ENCODE results near the gene SRPK3. TPM values are rescaled to one million over a fixed set of nuclear protein-coding genes. Genes with fewer than 3 reads are reported as not detected.

SRPK3 gene
- polyA plus RNA-seq, 1 donor from 2014 or later = not detected

GRCh38 chrX:153738056-153738605 lies 42.7 kb upstream of the SRPK3 start:
- Histone ChIP-seq H3K4me3 (ENCODE audit: low read length) (no peak overlapping the region), H3K9me2 (ENCODE audit: insufficient read depth, low read length) (no peaks in the 10 kb centered on the region), H3K79me2 (replicated peaks; ENCODE audit: insufficient read depth, low read length) (no peaks in the 10 kb centered on the region), H3K9ac (ENCODE audit: low read length) (no peak overlapping the region), H3K36me3 (ENCODE audit: insufficient read depth, low read length) (no peaks in the 10 kb centered on the region), H3K9me3 (ENCODE audit: low read length) (no peaks in the 10 kb centered on the region), H3F3A (ENCODE audit: insufficient read depth, low read length, poor library complexity, severe bottlenecking) (no peaks in the 10 kb centered on the region), H2AFZ (ENCODE audit: low read depth, low read length) (no peak overlapping the region), H3K27me3 (ENCODE audit: insufficient read depth, low read depth, low read length) (no peaks in the 10 kb centered on the region), H3K4me2 (ENCODE audit: low read length) (no peak overlapping the region), H4K20me1 (ENCODE audit: insufficient read depth) (no peaks in the 10 kb centered on the region), H3K27ac (ENCODE audit: low read length) (no peak overlapping the region)
- TF ChIP-seq EZH2 (IDR thresholded peaks at IDR 0.05; ENCODE audit: borderline replicate concordance, insufficient read depth, low read length, poor library complexity, severe bottlenecking) = no peak
- TF ChIP-seq SMC3 (conservative IDR thresholded peaks at IDR 0.05; ENCODE audit: poor library complexity) = no peak
- TF ChIP-seq RAD21 (conservative IDR thresholded peaks at IDR 0.05) = no peak
- no peak for TF ChIP-seq EP300 (conservative IDR thresholded peaks at IDR 0.05; ENCODE audit: poor library complexity, severe bottlenecking)
- no peak for TF ChIP-seq CTCF (IDR thresholded peaks at IDR 0.05; ENCODE audit: poor library complexity, severe bottlenecking)
- TF ChIP-seq MXI1 (conservative IDR thresholded peaks at IDR 0.05; ENCODE audit: poor library complexity, severe bottlenecking) = no peak
- TF ChIP-seq REST (IDR thresholded peaks at IDR 0.05; ENCODE audit: borderline replicate concordance) = no peak
- no peak for TF ChIP-seq POLR2AphosphoS5 (IDR thresholded peaks at IDR 0.05)
- TF ChIP-seq TAF1 (IDR thresholded peaks at IDR 0.05; ENCODE audit: low read depth) = no peak

GRCh38 chrX:153739754-153740486 lies 40.9 kb upstream of the SRPK3 start:
- TF ChIP-seq EZH2 (IDR thresholded peaks at IDR 0.05; ENCODE audit: borderline replicate concordance, insufficient read depth, low read length, poor library complexity, severe bottlenecking) (no peak), POLR2AphosphoS5 (IDR thresholded peaks at IDR 0.05) (no peak), TAF1 (IDR thresholded peaks at IDR 0.05; ENCODE audit: low read depth) (no peak), SMC3 (conservative IDR thresholded peaks at IDR 0.05; ENCODE audit: poor library complexity) (no peak), REST (IDR thresholded peaks at IDR 0.05; ENCODE audit: borderline replicate concordance) (no peak), EP300 (conservative IDR thresholded peaks at IDR 0.05; ENCODE audit: poor library complexity, severe bottlenecking) (no peak), RAD21 (conservative IDR thresholded peaks at IDR 0.05) (no peak), CTCF (IDR thresholded peaks at IDR 0.05; ENCODE audit: poor library complexity, severe bottlenecking) (no peak), MXI1 (conservative IDR thresholded peaks at IDR 0.05; ENCODE audit: poor library complexity, severe bottlenecking) (no peak)
- no peaks in the 10 kb centered on the region for H4K20me1 ChIP-seq (ENCODE audit: insufficient read depth)
- H3K27me3 ChIP-seq (ENCODE audit: insufficient read depth, low read depth, low read length) = no peaks in the 10 kb centered on the region

More at GRCh38 chrX:153739754-153740486, 40.9 kb upstream of the SRPK3 start:
- Histone ChIP-seq H3F3A (ENCODE audit: insufficient read depth, low read length, poor library complexity, severe bottlenecking) (no peaks in the 10 kb centered on the region), H3K9me2 (ENCODE audit: insufficient read depth, low read length) (no peaks in the 10 kb centered on the region), H2AFZ (ENCODE audit: low read depth, low read length) (no peak overlapping the region), H3K27ac (ENCODE audit: low read length) (no peak overlapping the region), H3K4me2 (ENCODE audit: low read length) (no peak overlapping the region), H3K79me2 (replicated peaks; ENCODE audit: insufficient read depth, low read length) (no peaks in the 10 kb centered on the region), H3K9me3 (ENCODE audit: low read length) (no peaks in the 10 kb centered on the region), H3K36me3 (ENCODE audit: insufficient read depth, low read length) (no peaks in the 10 kb centered on the region), H3K9ac (ENCODE audit: low read length) (no peak overlapping the region), H3K4me3 (ENCODE audit: low read length) (no peak overlapping the region)
